Upper lobe of left lung (tissue), 6 donors: Measurements from ENCODE around the gene CAT. TPM values are rescaled to one million over a fixed set of nuclear protein-coding genes. Genes with fewer than 3 reads are reported as not detected.
A peak's percentile ranks its signal among the peaks of the same experiment; 100 is the strongest.

Source experiments
- ATAC-seq, 2 donors: fragments of 200-7000 bp; cut with Tn5 transposase; one replicate each; pipeline ENCODE4 v1.9.1; 2022; ENCODE audit warnings: mild to moderate bottlenecking in 2 of 2, moderate library complexity in 2 of 2; ENCODE audit not compliant: low FRiP score in 2 of 2
- DNase-seq, 2 donors: peaks; one replicate each; pipeline ENCODE4 v3.0.0-alpha.2; 2019 to 2020
- H3K27ac ChIP-seq, 4 donors: fragments of 200-600 bp; sonication (generic); one replicate each; pipeline ENCODE4 v1.5.1; 2016 to 2019
- H3K27me3 ChIP-seq, 4 donors: fragments of 200-600 bp; sonication (generic); one replicate each; pipeline ENCODE4 v1.5.1; 2017 to 2019
- H3K36me3 ChIP-seq, 4 donors: fragments of 200-600 bp; sonication (generic); one replicate each; pipeline ENCODE4 v1.5.1; 2016 to 2019
- H3K4me1 ChIP-seq, 4 donors: fragments of 200-600 bp; sonication (generic); one replicate each; pipeline ENCODE4 v1.5.1; 2018 to 2019
- H3K4me3 ChIP-seq, 4 donors: fragments of 200-600 bp; sonication (generic); one replicate each; pipeline ENCODE4 v1.5.1; 2017 to 2019; ENCODE audit warnings: mild to moderate bottlenecking in 2 of 4, moderate library complexity in 1 of 4
- H3K9me3 ChIP-seq, 4 donors: fragments of 200-600 bp; sonication (generic); one replicate each; pipeline ENCODE4 v1.5.1; 2018 to 2019
- CTCF ChIP-seq, 6 experiments: fragments of 450-650 bp in 4 of 6; fragments of 200-600 bp in 2 of 6; sonication (generic) in 2 of 6; IDR thresholded peaks; one replicate each; pipeline ENCODE4 v1.5.1; 2016 to 2019; ENCODE audit warnings: antibody characterized with exemption in 6 of 6
- EP300 ChIP-seq, 4 donors: sonication (generic); formaldehyde crosslinking; IDR thresholded peaks; one replicate each; pipeline ENCODE4 v1.5.1; 2017; ENCODE audit warnings: antibody characterized with exemption in 4 of 4, control low read depth in 2 of 4
- POLR2A ChIP-seq, 4 donors: fragments of 450-650 bp; IDR thresholded peaks; one replicate each; pipeline ENCODE4 v1.5.1; 2016 to 2017; ENCODE audit warnings: antibody characterized with exemption in 4 of 4, mild to moderate bottlenecking in 2 of 4
- POLR2AphosphoS5 ChIP-seq, 2 donors: sonication (generic); formaldehyde crosslinking; IDR thresholded peaks; one replicate each; pipeline ENCODE4 v1.5.1; 2017; ENCODE audit warnings: antibody characterized with exemption in 2 of 2
- WGBS, 2 donors: methylation state at CpG; one replicate each; pipeline ENCODE4 v1.1.5; 2017 to 2018; 5-methylcytosine and 5-hydroxymethylcytosine counted together
- total RNA-seq, 6 donors: library from RNA; depleted of rRNA in 4 of 6; stranded (reverse); fragments of >200 nt in 4 of 6; gene quantifications; one replicate each; pipeline versions ENCODE4 v1.1.0 to v1.2.1, GENCODE V29; 2016 to 2021
- donor health status: DM: no; HTN: no; CAD: no; lungs with moderate emphysema.
- donor health status: DM: no; HTN: yes; CAD: no; lungs with severe emphysema.

Gene CAT
- total RNA-seq, 6 donors from 2014 or later, result 133 to 380 (median 185) TPM

GRCh38 chr11:34483106-34483874, 44.6 kb downstream of the CAT start:
- Histone ChIP-seq H3K4me1 (no peaks in the 10 kb centered on the region), H3K9me3 (no peaks in the 10 kb centered on the region), H3K27me3 (no peaks in the 10 kb centered on the region), H3K4me3 (no peak overlapping the region), H3K27ac (no peak overlapping the region), H3K36me3 (no peaks in the 10 kb centered on the region)
- ATAC-seq (peak in 1 of 2 donors; percentile 19), DNase-seq (no peak)
- 87 to 89% methylated on average over 9 of the region's 9 CpGs for WGBS, 2 donors
- no peak for TF ChIP-seq EP300 (IDR thresholded peaks at IDR 0.05)
- no peak for TF ChIP-seq POLR2A (IDR thresholded peaks at IDR 0.05)
- no peak for TF ChIP-seq POLR2AphosphoS5 (IDR thresholded peaks at IDR 0.05)
- no peak for TF ChIP-seq CTCF (IDR thresholded peaks at IDR 0.05)

- no peak overlapping the region for H3K4me3 ChIP-seq
- ATAC-seq (no peak), DNase-seq (no peak)
- H3K36me3 ChIP-seq, result no peaks in the 10 kb centered on the region
- no peaks in the 10 kb centered on the region for H3K9me3 ChIP-seq
- no peak for TF ChIP-seq CTCF (IDR thresholded peaks at IDR 0.05)
- TF ChIP-seq EP300 (IDR thresholded peaks at IDR 0.05), result no peak
- TF ChIP-seq POLR2A (IDR thresholded peaks at IDR 0.05), result no peak
- WGBS, 2 donors, result 79 to 92% methylated on average over 7 of the region's 7 CpGs
- no peaks in the 10 kb centered on the region for H3K27me3 ChIP-seq
- peaks cover 0 to under 1% (median 0%) of the 10 kb centered on the region in 4 donors for H3K4me1 ChIP-seq
- no peak overlapping the region for H3K27ac ChIP-seq
Observed at GRCh38 chr11:34487430-34487829, 48.7 kb downstream of the CAT start.

- no peak for DNase-seq
- H3K4me3 ChIP-seq, result no peak overlapping the region
- H3K27ac ChIP-seq, result no peak overlapping the region
- ATAC-seq, result no peak
- H3K27me3 ChIP-seq, result no peaks in the 10 kb centered on the region
- H3K36me3 ChIP-seq, result no peaks in the 10 kb centered on the region
- H3K9me3 ChIP-seq, result no peaks in the 10 kb centered on the region
- H3K4me1 ChIP-seq, result peaks cover 0 to 8% (median 0%) of the 10 kb centered on the region in 4 donors
- no peak for TF ChIP-seq CTCF (IDR thresholded peaks at IDR 0.05)
- WGBS, 2 donors, result 91% methylated on average over 12 of the region's 12 CpGs
Observed at GRCh38 chr11:34488855-34489557, 50.3 kb downstream of the CAT start.

- WGBS, 2 donors, result 84 to 100% methylated on average over 2 of the region's 2 CpGs
- DNase-seq, result no peak
- no peaks in the 10 kb centered on the region for H3K36me3 ChIP-seq
- H3K9me3 ChIP-seq, result no peaks in the 10 kb centered on the region
- H3K4me1 ChIP-seq, result peaks cover 0 to 8% (median 0%) of the 10 kb centered on the region in 4 donors
- no peak overlapping the region for H3K27ac ChIP-seq
- H3K27me3 ChIP-seq, result no peaks in the 10 kb centered on the region
- no peak for ATAC-seq
- TF ChIP-seq CTCF (IDR thresholded peaks at IDR 0.05) (no peak), POLR2A (IDR thresholded peaks at IDR 0.05) (no peak), EP300 (IDR thresholded peaks at IDR 0.05) (no peak), POLR2AphosphoS5 (IDR thresholded peaks at IDR 0.05) (no peak)
- no peak overlapping the region for H3K4me3 ChIP-seq
Observed at GRCh38 chr11:34490304-34490703, 51.6 kb downstream of the CAT start.
